GM21723 (cell line): ENCODE results near the gene TMEM209.
"Not testable (repeated sequence)": the region's sequence is repeated elsewhere in the genome, so short reads cannot be mapped to it uniquely, and the experiment has no call there.

Experiments used
- ATAC-seq: cut with Tn5 transposase; IDR thresholded peaks from one replicate; pipeline ENCODE4 v1.9.1; 2021; ENCODE audit warnings: mild to moderate bottlenecking, moderate library complexity; ENCODE audit not compliant: unreplicated experiment

TMEM209 gene

DNA sequence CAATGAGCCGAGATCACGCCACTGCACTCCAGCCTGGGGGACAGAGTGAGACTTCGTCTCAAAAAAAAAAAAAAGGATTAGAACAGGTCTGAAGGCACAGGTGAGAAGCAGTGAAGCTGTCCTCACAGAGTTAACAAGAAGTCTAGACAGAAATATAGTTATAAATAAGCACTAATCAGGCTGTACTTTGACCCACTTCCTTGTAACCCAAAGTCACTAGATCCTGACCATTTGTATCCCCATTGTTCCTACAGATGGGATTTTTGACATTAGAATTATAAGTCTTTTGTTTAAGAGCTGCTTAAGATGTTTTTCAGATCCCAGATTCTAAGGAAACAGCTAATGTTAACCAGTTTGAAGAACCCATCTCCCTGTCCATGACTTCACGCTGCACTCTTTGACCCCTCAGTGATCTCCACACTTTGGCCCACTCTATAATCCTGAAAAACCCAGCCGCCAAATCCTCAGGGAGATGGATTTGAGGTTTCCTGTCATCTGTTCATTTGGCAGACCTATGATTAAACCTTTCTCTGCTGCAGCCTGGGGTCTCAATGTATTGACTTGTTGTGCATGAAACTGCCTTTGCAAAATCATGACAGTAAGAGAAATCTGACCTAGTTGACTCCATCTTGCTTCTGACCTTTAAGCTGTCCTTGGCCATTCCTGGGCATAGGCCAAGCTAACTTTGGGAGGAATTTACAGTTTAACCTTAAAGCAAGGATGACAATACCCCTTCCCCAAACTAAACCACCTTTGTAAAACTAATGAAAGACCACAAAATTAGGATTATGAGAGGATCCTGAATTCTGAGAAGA, 13.8 kb upstream of the TMEM209 start:
- ATAC-seq: no peak

DNA sequence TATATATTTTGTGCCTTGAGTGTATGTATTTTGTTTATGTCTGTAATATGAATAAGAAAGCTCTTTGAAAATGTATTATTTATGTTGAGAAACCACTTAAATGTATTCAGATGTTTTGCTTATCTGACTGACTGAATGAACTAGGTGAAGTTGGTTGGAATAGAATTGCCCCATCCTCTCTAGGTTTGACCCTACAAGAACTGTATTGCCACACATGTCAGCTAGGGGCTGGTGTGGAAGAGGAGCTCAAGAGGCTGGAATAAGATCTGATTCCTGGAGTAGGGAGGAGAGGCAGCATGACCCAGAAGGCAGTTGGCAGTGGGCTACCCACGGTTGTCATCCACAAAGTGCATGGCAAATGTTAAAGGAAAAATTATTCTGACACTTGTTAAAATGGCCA, 11.5 kb upstream of the TMEM209 start:
- ATAC-seq: no peak

DNA sequence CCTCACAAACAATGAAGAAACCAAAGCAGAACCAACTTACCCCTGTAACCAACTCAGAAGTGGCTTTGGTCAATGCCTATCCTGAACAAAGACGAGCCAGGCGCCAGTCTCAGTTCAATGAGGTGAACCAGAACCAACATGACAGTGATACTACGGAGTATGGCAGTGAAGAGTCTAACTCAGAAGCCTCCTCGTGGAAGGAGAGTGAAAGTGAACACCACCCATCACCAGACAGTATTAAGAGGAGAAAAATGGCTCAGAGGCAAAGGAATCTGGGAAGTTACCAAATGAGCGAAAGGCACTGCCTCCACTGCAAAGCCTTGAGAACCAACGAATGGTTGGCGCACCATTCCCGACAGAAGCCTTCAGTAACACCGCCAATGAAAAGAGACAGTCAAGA, 10.8 kb upstream of the TMEM209 start:
- ATAC-seq: no peak

DNA sequence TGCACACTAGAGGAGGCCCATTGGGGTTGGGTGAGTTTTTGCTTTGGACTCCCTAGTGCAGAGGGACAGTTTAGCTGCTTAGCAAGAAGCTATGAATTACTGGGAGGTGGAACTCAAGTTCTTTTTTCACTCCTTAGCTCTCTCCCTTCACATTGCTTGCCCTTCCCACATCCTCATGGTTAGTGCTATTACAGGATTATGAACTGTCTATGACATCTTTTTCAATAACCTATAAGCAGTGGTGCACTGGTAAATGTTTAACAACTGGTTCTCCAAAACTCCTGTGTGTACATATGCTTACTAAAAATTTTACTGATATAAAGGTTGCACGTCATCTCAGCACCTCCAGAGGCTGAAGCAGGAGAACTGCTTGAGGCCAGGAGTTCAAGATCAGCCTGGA, 8.6 kb upstream of the TMEM209 start:
- no peak for ATAC-seq

DNA sequence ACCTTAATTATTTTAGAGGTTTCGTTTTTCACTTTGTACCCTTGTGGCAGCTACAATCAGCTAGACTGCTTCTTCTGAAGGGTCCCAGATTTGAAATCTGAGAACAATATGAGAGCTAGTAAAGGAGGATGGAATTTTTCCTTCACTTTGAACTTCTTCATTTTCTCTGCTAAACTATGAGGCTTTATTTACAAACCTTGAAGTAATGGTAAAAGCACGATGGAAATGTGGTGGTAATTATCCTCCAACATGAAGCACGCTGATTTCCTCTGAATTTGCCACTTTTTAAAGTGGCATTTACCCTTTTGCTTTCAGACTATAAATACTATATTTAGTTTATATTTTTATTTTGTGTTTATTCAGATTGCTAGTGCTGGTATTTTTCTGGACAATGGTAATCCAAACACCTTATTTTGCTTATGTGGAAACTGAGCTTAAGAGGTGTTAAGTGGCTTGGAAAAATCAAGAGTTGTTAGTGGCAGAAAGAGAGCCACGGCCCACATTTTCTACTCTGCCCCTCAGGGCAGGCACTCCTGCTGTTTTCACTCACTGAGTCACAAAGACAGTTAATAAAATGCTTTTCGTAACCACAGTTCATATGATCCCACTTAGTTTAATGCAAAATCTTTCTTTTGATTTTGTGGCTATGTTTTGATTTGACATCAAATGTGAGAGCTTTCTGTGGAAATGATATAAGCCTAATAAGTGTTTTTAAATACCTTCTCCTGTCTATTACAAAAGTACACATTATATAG, 5.2 kb upstream of the TMEM209 start:
- ATAC-seq: no peak

DNA sequence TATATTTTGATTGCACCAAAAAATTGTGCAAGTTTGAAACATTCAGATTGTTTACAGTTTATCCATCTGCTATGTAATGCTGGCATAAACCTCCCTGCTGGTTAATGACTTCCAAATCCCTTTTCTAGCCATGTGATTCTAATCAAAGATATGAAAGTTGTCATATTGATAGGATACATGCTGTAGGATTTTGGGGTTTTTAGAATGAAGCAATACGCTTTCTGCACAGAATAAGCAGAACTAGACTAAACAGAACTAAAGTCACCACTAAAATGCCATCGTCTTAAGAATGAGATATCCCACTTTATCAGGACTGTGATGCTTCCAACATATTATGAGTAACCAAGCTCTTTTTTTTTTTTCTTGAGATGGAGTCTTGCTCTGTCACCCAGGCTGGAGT, 3.3 kb upstream of the TMEM209 start:
- no peak for ATAC-seq

DNA sequence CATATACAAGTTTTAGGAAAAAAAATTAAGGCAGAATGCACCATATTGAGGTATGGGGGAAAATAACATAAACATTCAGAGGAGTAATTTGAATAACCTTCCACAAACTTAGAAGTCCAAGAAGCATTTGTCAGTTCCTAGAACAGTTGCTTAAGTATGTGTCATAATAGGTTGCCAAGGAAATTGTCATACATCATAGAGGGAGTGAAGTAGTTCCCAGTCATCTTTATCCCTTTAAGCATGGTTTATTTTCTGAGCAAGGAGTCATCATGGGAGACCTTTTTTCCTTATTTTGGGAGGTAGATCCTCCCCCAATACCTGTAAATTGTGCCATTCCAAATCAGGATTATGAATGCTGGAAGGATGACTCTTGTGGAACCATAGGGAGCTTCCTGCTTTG, 2.4 kb upstream of the TMEM209 start, which contains the start of gene SSMEM1:
TSS of gene SSMEM1 (plus strand) at position 219 of the 400 bp plus-strand sequence. CDS start at position 270, 51 bp downstream.
- no peak for ATAC-seq

DNA sequence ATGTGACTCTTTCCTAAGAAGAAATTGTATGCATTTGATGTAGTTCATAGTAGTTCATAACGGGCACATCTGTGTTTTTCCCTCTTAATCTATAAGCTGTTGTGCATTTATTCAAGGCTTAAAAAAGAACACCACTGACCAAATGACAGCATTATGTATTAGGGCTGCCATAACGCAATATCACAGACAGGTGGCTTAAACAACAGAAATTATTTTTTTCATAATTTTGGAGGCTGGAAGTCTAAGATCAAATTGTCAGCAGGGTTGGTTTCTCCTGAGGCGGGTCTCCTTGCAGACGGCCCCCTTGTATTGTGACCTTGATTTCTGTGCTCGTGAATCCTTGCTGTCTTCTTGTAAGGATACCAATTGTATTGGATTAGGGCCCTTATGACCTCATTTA, 1.8 kb upstream of the TMEM209 start:
- no peak for ATAC-seq

DNA sequence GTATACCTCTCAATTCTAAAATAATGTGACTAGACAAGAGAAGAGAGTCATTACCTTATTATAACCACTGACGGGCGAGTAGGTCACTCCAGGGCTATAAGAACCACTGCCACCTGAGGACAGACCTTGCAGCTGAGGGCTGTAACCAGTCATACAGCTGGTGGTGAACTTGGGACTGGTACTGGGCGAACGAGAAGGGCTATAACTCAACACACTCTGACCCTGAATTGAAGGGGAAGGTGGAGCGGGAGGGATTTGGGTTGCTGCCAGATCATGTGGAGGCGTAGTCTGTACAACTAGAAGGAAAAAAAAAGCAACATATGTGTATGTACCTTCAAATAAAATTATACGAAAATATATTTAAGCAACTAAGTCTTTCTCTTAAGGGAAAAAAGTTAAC, 3.4 kb downstream of the TMEM209 start:
- ATAC-seq: no peak

DNA sequence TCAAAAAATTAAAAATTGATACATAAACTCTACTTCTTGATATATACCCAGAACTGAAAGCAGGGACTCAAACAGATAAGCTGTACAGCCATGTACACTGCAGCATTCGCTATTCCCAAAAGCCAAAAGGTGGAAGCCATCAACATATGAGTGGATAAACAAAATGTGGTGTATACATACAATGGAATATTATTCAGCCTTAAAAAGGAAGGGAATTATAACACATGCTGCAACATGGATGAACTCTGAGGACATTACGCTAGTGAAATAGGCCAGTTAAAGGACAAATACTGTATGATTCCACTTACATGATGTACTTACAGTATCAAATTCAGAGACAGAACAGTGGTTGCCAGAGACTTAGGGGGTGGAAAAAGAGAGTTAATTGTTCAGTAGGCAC, 8.1 kb downstream of the TMEM209 start:
- ATAC-seq: no peak

DNA sequence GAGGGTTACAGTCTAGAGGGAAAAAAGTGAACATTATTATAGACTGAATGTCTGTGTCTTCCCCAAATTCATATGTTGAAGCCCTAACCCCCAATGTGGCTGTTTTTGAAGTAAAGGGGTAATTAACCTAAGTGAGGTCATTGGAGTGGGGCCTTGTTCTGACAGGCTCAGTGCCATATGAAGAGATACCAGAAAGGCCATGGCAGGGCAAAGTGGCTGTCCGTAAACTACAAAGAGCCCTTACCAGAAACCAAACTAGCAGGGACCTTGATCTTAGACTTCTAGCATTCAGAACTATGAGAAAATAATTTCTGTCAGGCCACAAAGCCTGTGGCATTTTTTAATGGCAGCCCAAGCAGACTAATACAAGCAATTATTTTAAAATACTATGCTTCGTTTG, 8.7 kb downstream of the TMEM209 start:
- no peak for ATAC-seq

DNA sequence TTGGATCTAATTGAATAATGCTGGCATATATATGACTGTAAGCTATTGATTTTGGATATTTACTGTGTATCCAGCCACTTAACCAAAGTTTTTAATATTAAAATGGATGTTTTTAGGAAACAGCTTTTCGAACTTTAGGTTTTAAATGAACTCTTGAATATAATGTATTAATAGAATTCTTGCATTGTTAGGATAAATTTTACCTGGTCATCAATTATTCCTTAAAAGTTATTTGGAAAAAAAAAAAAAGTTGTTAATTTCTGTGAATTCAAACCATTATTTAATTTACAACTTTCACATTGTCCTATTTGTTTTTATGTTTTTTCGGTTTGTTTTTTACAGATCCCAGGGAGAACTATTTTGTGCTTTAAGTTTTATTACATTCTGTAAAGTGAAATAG, 9.8 kb downstream of the TMEM209 start:
- ATAC-seq: no peak

DNA sequence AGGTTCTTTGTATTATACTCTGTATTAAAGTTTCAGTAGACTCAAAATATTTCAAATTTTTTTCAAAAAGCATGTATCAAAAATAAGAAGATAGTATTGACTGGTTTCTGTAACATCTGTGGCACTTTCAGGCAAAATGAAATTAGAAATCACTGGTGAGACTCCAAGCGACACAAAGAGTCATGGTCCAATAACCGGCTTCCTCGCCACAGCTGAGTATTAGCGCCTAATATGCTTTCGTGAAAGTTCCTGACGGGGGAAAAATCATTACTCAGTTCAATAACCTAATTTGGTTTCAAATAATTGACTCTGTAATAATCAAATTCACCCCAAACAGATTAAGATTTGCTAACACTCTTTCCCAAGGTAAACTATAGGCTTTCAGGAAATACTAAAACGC, 13.4 kb downstream of the TMEM209 start:
- ATAC-seq: no peak

DNA sequence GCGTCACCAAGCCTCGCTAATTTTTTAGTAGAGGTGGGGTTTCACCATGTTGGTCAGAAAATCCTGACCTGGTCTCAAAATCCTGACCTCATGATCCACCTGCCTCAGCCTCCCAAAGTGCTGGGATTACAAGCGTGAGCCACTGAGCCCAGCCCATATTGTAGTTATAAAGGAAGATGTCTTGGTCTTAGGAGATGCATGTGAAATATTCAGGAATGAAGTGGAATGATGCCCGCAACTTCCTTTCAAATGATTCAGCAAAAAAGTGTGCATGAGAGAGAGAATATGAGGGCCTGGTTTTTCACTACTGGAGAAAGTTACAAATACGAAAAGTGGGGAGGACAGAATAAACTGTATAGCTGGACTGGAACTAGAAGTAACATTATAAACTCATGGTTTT, 15.9 kb downstream of the TMEM209 start:
- ATAC-seq: no peak

DNA sequence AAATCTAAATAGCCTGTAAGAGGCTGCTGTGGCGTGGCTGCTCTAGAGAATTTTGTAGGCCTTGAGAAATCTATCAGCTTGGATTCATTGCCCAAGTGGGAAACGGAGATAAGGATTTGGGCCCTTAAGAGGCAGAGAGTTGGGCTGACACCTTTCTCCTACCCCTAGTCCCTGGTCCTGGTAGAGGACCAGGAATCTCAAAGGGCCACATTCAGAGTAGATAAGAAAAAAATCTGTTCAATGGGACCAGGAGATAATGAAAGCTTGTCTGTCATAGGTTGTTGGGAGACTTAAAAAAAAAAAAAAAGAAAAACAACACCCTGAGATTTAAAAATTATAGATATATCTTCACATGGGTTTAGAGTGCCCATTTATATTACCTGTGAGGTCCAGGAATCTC, 17.8 kb downstream of the TMEM209 start:
- no peak for ATAC-seq

DNA sequence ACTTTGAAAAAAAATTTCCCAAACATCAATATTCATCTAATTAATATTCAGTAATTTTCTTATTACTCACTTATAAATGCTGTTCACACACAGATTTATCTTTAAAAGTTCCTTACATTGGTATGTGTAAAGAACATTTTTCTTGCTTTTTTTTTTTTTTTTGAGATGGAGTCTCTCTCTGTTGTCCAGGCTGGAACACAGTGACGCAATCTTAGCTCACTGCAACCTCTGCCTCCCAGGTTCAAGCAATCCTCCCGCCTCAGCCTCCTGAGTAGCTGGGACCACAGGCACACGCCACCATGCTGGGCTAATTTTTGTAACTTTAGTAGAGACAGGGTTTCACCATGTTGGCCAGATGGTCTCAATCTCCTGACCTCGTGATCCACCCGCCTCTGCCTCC, 20.9 kb downstream of the TMEM209 start:
- not testable (repeated sequence) for ATAC-seq

DNA sequence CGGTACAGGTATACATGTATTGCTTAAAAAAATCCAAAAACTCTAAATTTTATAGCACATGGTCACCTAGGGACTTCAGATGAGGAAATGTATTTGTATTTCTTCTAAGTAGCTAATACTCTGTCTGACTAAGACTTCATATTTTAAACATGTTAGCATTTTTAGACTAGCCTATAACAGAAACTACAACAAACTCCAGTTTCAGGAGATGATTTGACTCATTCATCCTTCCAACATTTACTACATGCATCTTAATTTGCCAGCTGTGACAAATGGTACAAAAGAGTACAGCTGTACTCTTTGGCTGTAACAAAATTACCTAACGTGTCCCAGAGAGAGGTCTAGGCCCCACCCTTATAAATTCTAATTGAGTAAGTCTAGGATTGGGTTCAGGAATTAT, 22.2 kb downstream of the TMEM209 start:
- peak; percentile 87 for ATAC-seq

DNA sequence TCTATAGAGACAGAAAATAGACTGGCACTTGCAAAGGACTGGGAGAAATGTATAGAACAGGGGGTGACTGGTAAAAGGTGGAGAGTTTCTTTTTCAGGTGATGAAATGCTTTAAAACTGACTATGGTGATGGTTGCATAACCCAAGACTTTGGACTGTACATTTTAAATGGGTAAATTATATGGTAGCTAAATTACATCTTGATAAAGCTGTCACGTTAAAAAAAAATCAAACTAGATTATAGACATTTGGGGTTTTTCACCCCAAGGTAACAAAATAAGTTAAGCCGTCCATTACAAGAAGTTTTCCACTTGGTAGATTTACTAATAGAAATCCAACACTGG, 24.0 kb downstream of the TMEM209 start:
- ATAC-seq: no peak

DNA sequence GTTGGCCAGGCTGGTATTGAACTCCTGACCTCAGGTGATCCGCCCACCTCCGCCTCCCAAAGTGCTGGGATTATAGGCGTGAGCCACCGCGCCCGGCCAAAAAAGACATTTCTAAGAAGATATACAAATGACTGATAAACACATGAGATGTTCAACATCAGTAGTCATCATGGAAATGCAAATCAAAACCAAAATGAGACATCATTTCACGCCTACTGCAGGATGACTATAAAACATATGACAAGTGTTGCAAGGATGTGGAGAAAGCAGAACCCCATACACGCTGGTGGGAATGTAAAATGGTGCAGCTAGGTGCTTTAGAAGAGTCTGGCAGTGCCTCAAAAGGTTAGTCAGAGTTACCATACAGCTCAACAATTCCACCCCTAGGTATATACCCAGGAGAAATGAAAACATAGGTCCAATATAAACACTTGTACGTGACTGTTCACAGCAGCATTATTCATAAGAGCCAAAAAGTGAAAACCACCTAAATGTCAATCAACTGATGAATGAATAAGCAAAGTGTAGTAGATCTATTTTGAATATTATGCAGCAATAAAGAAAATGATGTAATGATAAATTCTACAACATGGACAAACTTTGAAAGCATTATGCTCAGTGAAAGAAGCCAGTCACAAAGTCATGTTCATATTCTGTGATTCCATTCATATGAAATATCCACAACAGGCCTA, 24.5 kb downstream of the TMEM209 start:
- no peak for ATAC-seq

DNA sequence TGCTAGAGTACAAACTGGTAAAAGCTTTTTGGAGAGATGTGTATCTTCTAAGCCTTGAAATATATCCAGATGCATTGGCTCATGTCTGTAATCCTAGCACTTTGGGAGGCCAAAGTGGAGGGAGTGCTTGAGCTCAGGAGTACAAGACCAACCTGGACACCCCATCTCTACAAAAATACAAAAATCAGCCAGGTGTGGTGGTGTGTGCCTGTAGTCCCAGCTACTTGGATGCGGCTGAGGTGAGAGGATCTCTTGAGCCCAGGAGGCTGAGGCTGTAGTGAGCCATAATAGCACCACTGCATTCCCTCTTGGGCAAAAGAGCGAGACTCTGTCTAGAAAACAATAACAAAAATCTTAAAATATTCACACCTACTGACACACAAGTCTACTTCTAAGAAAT, 25.6 kb downstream of the TMEM209 start:
- no peak for ATAC-seq

DNA sequence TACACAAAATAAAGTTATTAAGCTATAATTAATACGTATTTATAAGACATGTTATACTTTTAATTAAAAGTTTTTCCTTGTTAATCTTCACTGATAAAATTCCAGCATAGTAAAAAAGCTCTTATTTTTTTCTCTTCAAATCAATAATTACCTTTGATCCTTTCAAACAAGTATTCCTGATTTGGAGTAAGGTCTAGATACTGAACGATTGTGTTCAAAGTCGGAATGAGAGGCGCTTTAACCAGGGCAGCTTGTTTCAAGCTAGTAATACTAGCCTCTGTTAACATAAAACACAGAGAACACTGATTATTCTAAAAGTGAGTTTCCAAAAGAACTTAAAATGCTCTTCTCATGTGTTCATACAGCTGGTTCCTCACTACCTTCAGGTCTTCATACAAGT, 27.0 kb downstream of the TMEM209 start:
- ATAC-seq: no peak
